IMR-90 (cell line): ENCODE measurements around the gene NLRC5. TPM values are rescaled to one million over a fixed set of nuclear protein-coding genes. Genes with fewer than 3 reads are reported as not detected.

Source experiments
- ATAC-seq: fragments of 200-7000 bp; cut with Tn5 transposase; 2 replicates; pipeline ENCODE4 v1.9.1; 2020; ENCODE audit warnings: low read depth, mild to moderate bottlenecking, moderate library complexity
- BruUV-seq: library from RNA; stranded (reverse); fragments of 400-500 nt; replicated peaks from 2 replicates; lab custom pipeline; 2021; lab: Mats Ljungman, UMichigan
- CTCF ChIA-PET: fragments of 300-600 bp; formaldehyde crosslinking; extraction: SDS; loops from one replicate; lab custom pipeline; 2021; ENCODE audit warnings: antibody characterized with exemption; lab: Yijun Ruan, JAX
- POLR2A ChIA-PET: fragments of 300-600 bp; sonication (Branson Sonifier 250); formaldehyde crosslinking; loops from one replicate; lab custom pipeline; 2022; ENCODE audit warnings: antibody characterized with exemption; ENCODE audit not compliant: unreplicated experiment; lab: Charles Lee
- DNase-seq: peaks from one replicate; pipeline ENCODE4 v3.0.0; 2013
- H2AFZ ChIP-seq: replicated peaks from 2 replicates; pipeline ENCODE3; 2013; ENCODE audit warnings: low read length, mild to moderate bottlenecking; ENCODE audit not compliant: poor library complexity
- H2AK5ac ChIP-seq: 2 replicates; pipeline ENCODE4 v1.6.1; 2013; ENCODE audit warnings: low read depth, low read length, inconsistent platforms
- H2AK9ac ChIP-seq: replicated peaks from 2 replicates; pipeline ENCODE3; 2013; ENCODE audit warnings: mild to moderate bottlenecking, low read depth, low read length, moderate library complexity; ENCODE audit not compliant: poor library complexity
- H2BK120ac ChIP-seq: 2 replicates; pipeline ENCODE4 v1.6.1; 2013; ENCODE audit warnings: low read depth, low read length, inconsistent platforms
- H2BK15ac ChIP-seq: 3 replicates; pipeline ENCODE4 v1.6.1; 2013; ENCODE audit warnings: low read depth, low read length, inconsistent platforms
- H2BK20ac ChIP-seq: 2 replicates; pipeline ENCODE4 v1.6.1; 2013; ENCODE audit warnings: low read depth, mild to moderate bottlenecking, inconsistent platforms, low read length, moderate library complexity
- H2BK5ac ChIP-seq: 2 replicates; pipeline ENCODE4 v1.6.1; 2013; ENCODE audit warnings: mild to moderate bottlenecking, low read depth, low read length, inconsistent platforms; ENCODE audit not compliant: poor library complexity, severe bottlenecking
- H3K14ac ChIP-seq: replicated peaks from 2 replicates; pipeline ENCODE4 v1.6.1; 2013; ENCODE audit warnings: low read depth, low read length, inconsistent platforms
- H3K18ac ChIP-seq: 2 replicates; pipeline ENCODE4 v1.6.1; 2013; ENCODE audit warnings: low read depth, low read length, control low read depth
- H3K23ac ChIP-seq: 2 replicates; pipeline ENCODE4 v1.6.1; 2013; ENCODE audit warnings: low read depth, low read length, inconsistent platforms
- H3K27ac ChIP-seq: 2 replicates; pipeline ENCODE4 v1.5.1; 2013; ENCODE audit warnings: mild to moderate bottlenecking, control low read depth, low read length; ENCODE audit not compliant: insufficient read depth
- H3K27me3 ChIP-seq: 2 replicates; pipeline ENCODE4 v1.6.1; 2013; ENCODE audit warnings: low read length; ENCODE audit not compliant: control insufficient read depth, insufficient read depth
- H3K36me3 ChIP-seq: 2 replicates; pipeline ENCODE4 v1.6.1; 2013; ENCODE audit warnings: low read length, mixed read lengths; ENCODE audit not compliant: control insufficient read depth, insufficient read depth
- H3K4ac ChIP-seq: 2 replicates; pipeline ENCODE4 v1.6.1; 2013; ENCODE audit warnings: low read depth, low read length, inconsistent platforms
- H3K4me1 ChIP-seq: 2 replicates; pipeline ENCODE4 v1.6.1; 2013; ENCODE audit warnings: low read length, mixed read lengths; ENCODE audit not compliant: control insufficient read depth, insufficient read depth
- H3K4me2 ChIP-seq: 2 replicates; pipeline ENCODE4 v1.6.1; 2013; ENCODE audit warnings: low read depth, mild to moderate bottlenecking, control low read depth, low read length, moderate library complexity
- H3K4me3 ChIP-seq: 2 replicates; pipeline ENCODE4 v1.5.1; 2013; ENCODE audit warnings: low read depth, mild to moderate bottlenecking, control low read depth, low read length, moderate library complexity; ENCODE audit not compliant: insufficient read depth
- H3K56ac ChIP-seq: 2 replicates; pipeline ENCODE4 v1.6.1; 2013; ENCODE audit warnings: low read length, inconsistent platforms; ENCODE audit not compliant: insufficient read depth; ENCODE audit errors: extremely low read depth
- H3K79me1 ChIP-seq, 2 experiments: 2 replicates each; pipeline ENCODE4 v1.6.1; 2013; ENCODE audit warnings: low read length in 2 of 2, inconsistent platforms in 1 of 2, low read depth in 1 of 2
- H3K9ac ChIP-seq: 2 replicates; pipeline ENCODE4 v1.6.1; 2013; ENCODE audit warnings: low read depth, low read length, control low read depth
- H3K9me1 ChIP-seq: 2 replicates; pipeline ENCODE4 v1.6.1; 2013; ENCODE audit warnings: low read length, inconsistent platforms; ENCODE audit not compliant: insufficient read depth
- H3K9me3 ChIP-seq: 2 replicates; pipeline ENCODE4 v1.6.1; 2013; ENCODE audit warnings: low read length; ENCODE audit not compliant: control insufficient read depth, insufficient read depth
- H4K20me1 ChIP-seq: 2 replicates; pipeline ENCODE4 v1.6.1; 2013; ENCODE audit warnings: low read length, inconsistent platforms; ENCODE audit not compliant: insufficient read depth
- H4K5ac ChIP-seq: 2 replicates; pipeline ENCODE4 v1.6.1; 2013; ENCODE audit warnings: mild to moderate bottlenecking, low read depth, low read length, control low read depth
- H4K8ac ChIP-seq, 2 experiments: 2 replicates each; pipeline ENCODE4 v1.6.1; 2013; ENCODE audit warnings: low read depth in 2 of 2, low read length in 2 of 2, control low read depth in 1 of 2, inconsistent platforms in 1 of 2
- H4K91ac ChIP-seq: 2 replicates; pipeline ENCODE4 v1.6.1; 2013; ENCODE audit warnings: low read depth, low read length, inconsistent platforms; ENCODE audit not compliant: insufficient read depth
- BHLHE40 ChIP-seq: fragments of 150-350 bp; IDR thresholded peaks from 2 replicates; pipeline ENCODE4 v1.6.1; 2016; ENCODE audit warnings: mild to moderate bottlenecking, low read depth, low read length
- CEBPB ChIP-seq: IDR thresholded peaks from 2 replicates; pipeline ENCODE4 v1.6.1; 2012; ENCODE audit warnings: low read depth, low read length, improper control_type of control experiment
- CHD1 ChIP-seq: IDR thresholded peaks from 2 replicates; pipeline ENCODE4 v1.6.1; 2012; ENCODE audit warnings: low read depth, low read length, improper control_type of control experiment
- CTCF ChIP-seq: conservative IDR thresholded peaks from 2 replicates; pipeline ENCODE4 v1.5.1; 2012; ENCODE audit warnings: mild to moderate bottlenecking, low read depth, low read length, improper control_type of control experiment
- ELK1 ChIP-seq: fragments of 150-350 bp; IDR thresholded peaks from 2 replicates; pipeline ENCODE4 v1.6.1; 2016; ENCODE audit warnings: low read depth, mild to moderate bottlenecking, low read length, moderate library complexity, borderline replicate concordance
- FOS ChIP-seq: fragments of 150-350 bp; IDR thresholded peaks from 2 replicates; pipeline ENCODE4 v1.6.1; 2016; ENCODE audit warnings: low read depth, low read length
- MAFK ChIP-seq: IDR thresholded peaks from 2 replicates; pipeline ENCODE4 v1.6.1; 2012; ENCODE audit warnings: low read depth, low read length, improper control_type of control experiment
- MAZ ChIP-seq: IDR thresholded peaks from 2 replicates; pipeline ENCODE4 v1.6.1; 2012; ENCODE audit warnings: low read depth, mild to moderate bottlenecking, low read length, improper control_type of control experiment, moderate library complexity, borderline replicate concordance
- MXI1 ChIP-seq: IDR thresholded peaks from 2 replicates; pipeline ENCODE4 v1.6.1; 2012; ENCODE audit warnings: low read depth, mild to moderate bottlenecking, low read length, moderate library complexity, borderline replicate concordance
- NFE2L2 ChIP-seq: fragments of 150-350 bp; IDR thresholded peaks from 2 replicates; pipeline ENCODE4 v1.6.1; 2016; ENCODE audit warnings: low read depth, mild to moderate bottlenecking, low read length
- POLR2A ChIP-seq: IDR thresholded peaks from 2 replicates; pipeline ENCODE4 v1.6.1; 2012; ENCODE audit warnings: mild to moderate bottlenecking, low read depth, low read length
- RAD21 ChIP-seq: IDR thresholded peaks from 2 replicates; pipeline ENCODE4 v1.6.1; 2012; ENCODE audit warnings: low read length, improper control_type of control experiment
- RCOR1 ChIP-seq: IDR thresholded peaks from 2 replicates; pipeline ENCODE4 v1.6.1; 2012; ENCODE audit warnings: mild to moderate bottlenecking, low read length, improper control_type of control experiment; ENCODE audit not compliant: insufficient replicate concordance
- RFX5 ChIP-seq: IDR thresholded peaks from 2 replicates; pipeline ENCODE4 v1.8.0; 2012; ENCODE audit warnings: low read depth, mild to moderate bottlenecking, low read length, moderate library complexity
- SMC3 ChIP-seq: fragments of 150-350 bp; IDR thresholded peaks from 2 replicates; pipeline ENCODE4 v1.6.1; 2016; ENCODE audit warnings: low read depth, mild to moderate bottlenecking, antibody characterized with exemption, low read length, moderate library complexity
- USF2 ChIP-seq: fragments of 150-350 bp; IDR thresholded peaks from 2 replicates; pipeline ENCODE4 v1.6.1; 2017; ENCODE audit warnings: mild to moderate bottlenecking, antibody characterized with exemption, low read length, low read depth
- WGBS, 2 experiments: methylation state at CpG; one replicate each; pipeline versions ENCODE4 v1.1.5 to v1.1.7; 2013; ENCODE audit warnings: missing lambda C conversion rate in 2 of 2; ENCODE audit not compliant: insufficient read length in 1 of 2; ENCODE audit errors: extremely low coverage in 2 of 2; 5-methylcytosine and 5-hydroxymethylcytosine counted together
- dilution Hi-C: fragments of 300-500 bp; cut with HindIII; formaldehyde crosslinking; loops from one replicate; pipeline ENCODE4 v1.14.3; 2018; ENCODE audit warnings: low sequenced_read_pairs; ENCODE audit not compliant: unreplicated experiment
- in situ Hi-C: fragments of 300-500 bp; cut with MboI; formaldehyde crosslinking; loops from 3 replicates; pipeline ENCODE4 v1.14.3; 2019; ENCODE audit warnings: low sequenced_read_pairs, inconsistent platforms, mixed read lengths
- intact Hi-C: fragments of 100-400 bp; cut with micrococcal nuclease; formaldehyde crosslinking; loops from 2 replicates; pipeline ENCODE4 v1.10.0; 2022
- polyA plus RNA-seq, 3 experiments: library from polyadenylated mRNA; depleted of rRNA; stranded (reverse); fragments of >200 nt; gene quantifications; 2 replicates each; pipeline ENCODE4 v1.2.3, GENCODE V29; 2012; ENCODE audit warnings: low replicate concordance in 1 of 3
- total RNA-seq: library from RNA; depleted of rRNA; stranded (reverse); fragments of >200 nt; gene quantifications from 2 replicates; pipeline ENCODE4 v1.2.3, GENCODE V29; 2012

Gene NLRC5
- total and polyA plus RNA-seq, 2 of the 4 experiments (the other 2 are of a cell fraction): 9.1 to 14.9 TPM

GRCh38 chr16:57062329-57062728, 73.0 kb downstream of the NLRC5 start:
- H3K9me3 ChIP-seq: no peaks in the 10 kb centered on the region
- DNase-seq (no peak), ATAC-seq (no peak)
- no peak overlapping the region for H2BK15ac ChIP-seq
- no TSS peak for BruUV-seq
- no peak overlapping the region for H3K4me2 ChIP-seq
- no peak overlapping the region for H3K56ac ChIP-seq
- in situ Hi-C loops: no loop called here
- H2AK5ac ChIP-seq: no peak overlapping the region
- TF ChIP-seq FOS: no peak
- TF ChIP-seq CHD1: no peak
- TF ChIP-seq MAFK: no peak
- no peak for TF ChIP-seq SMC3
- TF ChIP-seq MAZ: no peak
- no peak for TF ChIP-seq USF2
- no peak for TF ChIP-seq BHLHE40
- TF ChIP-seq RFX5: no peak
- no peak for TF ChIP-seq RCOR1
- TF ChIP-seq CTCF: no peak
- TF ChIP-seq ELK1: no peak
- TF ChIP-seq NFE2L2: no peak
- no peak for TF ChIP-seq POLR2A
- TF ChIP-seq MXI1: no peak
- no peak for TF ChIP-seq CEBPB
- no peak for TF ChIP-seq RAD21
- dilution Hi-C loops: no loop called here
- H2AFZ ChIP-seq: no peak overlapping the region
- H3K23ac ChIP-seq: 0 out of 2 replicates have a peak overlapping the region, but pooled peaks have one; percentile 33
- H3K9ac ChIP-seq: no peak overlapping the region
- H2BK5ac ChIP-seq: no peak overlapping the region
- intact Hi-C loops: no loop called here
- POLR2A ChIA-PET: no interaction called here
- no peak overlapping the region for H4K5ac ChIP-seq
- no peak overlapping the region for H2BK20ac ChIP-seq
- no peak overlapping the region for H3K27ac ChIP-seq
- H3K9me1 ChIP-seq: peaks cover 3% of the 10 kb centered on the region; the same call in 1 of the 2 replicates
- no peaks in the 10 kb centered on the region for H3K27me3 ChIP-seq
- H3K4ac ChIP-seq: no peak overlapping the region
- no peak overlapping the region for H2AK9ac ChIP-seq
- no peak overlapping the region for H4K91ac ChIP-seq
- H3K79me1 ChIP-seq: no peaks in the 10 kb centered on the region
- no peak overlapping the region for H4K8ac ChIP-seq
- H2BK120ac ChIP-seq: no peak overlapping the region
- 59% methylated on average over 7 of the region's 8 CpGs; no CpG with 5 or more reads in 1 of the 2 experiments for WGBS, 2 experiments
- H3K36me3 ChIP-seq: peaks cover 14% of the 10 kb centered on the region; the same call in 1 of the 2 replicates
- no peaks in the 10 kb centered on the region for H4K20me1 ChIP-seq
- H3K14ac ChIP-seq: 0 out of 2 replicates have a peak overlapping the region, but pooled peaks have one; percentile 15
- peaks cover 3% of the 10 kb centered on the region for H3K4me1 ChIP-seq
- H3K4me3 ChIP-seq: no peak overlapping the region
- CTCF ChIA-PET: no interaction called here
- H3K18ac ChIP-seq: no peak overlapping the region
